ENCODE measurements around the gene METTL22. TPM values are rescaled to one million over a fixed set of nuclear protein-coding genes. Genes with fewer than 3 reads are reported as not detected.
A peak's percentile ranks its signal among the peaks of the same experiment; 100 is the strongest.

Gene METTL22
- total RNA-seq, 1 donor from 2014 or later, result 40.0 TPM

DNA sequence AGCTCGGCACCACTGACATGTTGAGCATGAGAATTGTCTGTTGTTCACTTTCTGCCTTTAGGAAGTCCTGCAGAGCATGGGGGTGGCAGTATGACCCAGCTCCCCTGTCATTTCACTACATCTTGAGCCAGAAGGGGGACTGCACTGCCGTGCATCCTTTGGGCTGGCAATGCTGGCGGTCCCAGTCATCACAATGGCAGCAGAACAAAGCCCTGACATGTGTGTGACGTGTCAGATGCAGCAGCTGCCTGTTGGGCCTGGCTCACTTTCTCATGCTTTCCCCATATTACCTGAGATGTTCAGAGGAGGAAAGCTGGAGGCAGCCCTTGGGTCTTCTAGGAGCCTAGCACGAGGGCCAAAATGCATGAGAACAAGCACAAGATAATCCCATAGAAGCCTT, 46.6 kb downstream of the METTL22 start:
- Histone ChIP-seq H3K4me3 (no peak overlapping the region), H3K9me3 (no peaks in the 10 kb centered on the region), H3K27me3 (no peaks in the 10 kb centered on the region), H3K4me1 (no peaks in the 10 kb centered on the region), H3K36me3 (peaks cover 0 to 7% of the 10 kb centered on the region in 2 donors), H3K27ac (no peak overlapping the region)
- TF ChIP-seq, protein P1, sequence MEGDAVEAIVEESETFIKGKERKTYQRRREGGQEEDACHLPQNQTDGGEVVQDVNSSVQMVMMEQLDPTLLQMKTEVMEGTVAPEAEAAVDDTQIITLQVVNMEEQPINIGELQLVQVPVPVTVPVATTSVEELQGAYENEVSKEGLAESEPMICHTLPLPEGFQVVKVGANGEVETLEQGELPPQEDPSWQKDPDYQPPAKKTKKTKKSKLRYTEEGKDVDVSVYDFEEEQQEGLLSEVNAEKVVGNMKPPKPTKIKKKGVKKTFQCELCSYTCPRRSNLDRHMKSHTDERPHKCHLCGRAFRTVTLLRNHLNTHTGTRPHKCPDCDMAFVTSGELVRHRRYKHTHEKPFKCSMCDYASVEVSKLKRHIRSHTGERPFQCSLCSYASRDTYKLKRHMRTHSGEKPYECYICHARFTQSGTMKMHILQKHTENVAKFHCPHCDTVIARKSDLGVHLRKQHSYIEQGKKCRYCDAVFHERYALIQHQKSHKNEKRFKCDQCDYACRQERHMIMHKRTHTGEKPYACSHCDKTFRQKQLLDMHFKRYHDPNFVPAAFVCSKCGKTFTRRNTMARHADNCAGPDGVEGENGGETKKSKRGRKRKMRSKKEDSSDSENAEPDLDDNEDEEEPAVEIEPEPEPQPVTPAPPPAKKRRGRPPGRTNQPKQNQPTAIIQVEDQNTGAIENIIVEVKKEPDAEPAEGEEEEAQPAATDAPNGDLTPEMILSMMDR (IDR thresholded peaks at IDR 0.05), result no peak
- TF ChIP-seq POLR2A (IDR thresholded peaks at IDR 0.05), result no peak
- TF ChIP-seq POLR2AphosphoS5 (IDR thresholded peaks at IDR 0.05; ENCODE audit: insufficient read depth in 1 of 2, low read depth in 1 of 2), result no peak
- intact Hi-C loops (cut with DNase I), result loop anchor here (10.0 kb wide), 1 partner anchor 127 kb away; the partner anchor contains the start of genes PMM2 and TMEM186
- no peak for DNase-seq (ENCODE audit: extremely low spot score in 2 of 2)

GRCh38 chr16:8669481-8669880, 48.0 kb downstream of the METTL22 start:
- DNase-seq (ENCODE audit: extremely low spot score in 2 of 2), result no peak
- intact Hi-C loops (cut with DNase I), result loop anchor here (10.0 kb wide), 1 partner anchor 125 kb away; the partner anchor contains the start of genes PMM2 and TMEM186
- H3K4me1 ChIP-seq, result no peaks in the 10 kb centered on the region
- H3K9me3 ChIP-seq, result no peaks in the 10 kb centered on the region
- no peak for TF ChIP-seq POLR2A (IDR thresholded peaks at IDR 0.05)
- no peak for TF ChIP-seq POLR2AphosphoS5 (IDR thresholded peaks at IDR 0.05; ENCODE audit: insufficient read depth in 1 of 2, low read depth in 1 of 2)
- H3K27ac ChIP-seq, result no peak overlapping the region
- H3K36me3 ChIP-seq, result no peaks in the 10 kb centered on the region
- H3K27me3 ChIP-seq, result no peaks in the 10 kb centered on the region
- H3K4me3 ChIP-seq, result no peak overlapping the region

- DNase-seq (ENCODE audit: extremely low spot score in 2 of 2), result no peak
- H3K4me3 ChIP-seq, result no peak overlapping the region
- TF ChIP-seq POLR2AphosphoS5 (IDR thresholded peaks at IDR 0.05; ENCODE audit: insufficient read depth in 1 of 2, low read depth in 1 of 2) (no peak), POLR2A (IDR thresholded peaks at IDR 0.05) (no peak)
- TF ChIP-seq, protein P1 (IDR thresholded peaks at IDR 0.05), result no peak
- no peaks in the 10 kb centered on the region for H3K9me3 ChIP-seq
- no peak overlapping the region for H3K27ac ChIP-seq
- no peaks in the 10 kb centered on the region for H3K36me3 ChIP-seq
- H3K27me3 ChIP-seq, result no peaks in the 10 kb centered on the region
- H3K4me1 ChIP-seq, result peaks cover 6% of the 10 kb centered on the region
- intact Hi-C loops (cut with DNase I), result no loop called here
These were observed 48.6 kb downstream of the METTL22 start for GRCh38 chr16:8670014-8670560.

GRCh38 chr16:8673611-8674412, 52.3 kb downstream of the METTL22 start:
- Histone ChIP-seq H3K27ac (no peak overlapping the region), H3K4me1 (peaks cover 10% of the 10 kb centered on the region), H3K4me3 (peak overlapping the region; percentile 56 to 59), H3K27me3 (no peaks in the 10 kb centered on the region), H3K36me3 (no peaks in the 10 kb centered on the region), H3K9me3 (no peaks in the 10 kb centered on the region)
- intact Hi-C loops (cut with DNase I), result no loop called here
- DNase-seq (ENCODE audit: extremely low spot score in 2 of 2), result no peak
- TF ChIP-seq, protein P1 (IDR thresholded peaks at IDR 0.05), result no peak

GRCh38 chr16:8674413-8675022, 53.0 kb downstream of the METTL22 start, which contains the start of gene ABAT:
Gene ABAT (plus strand): TSS chr16:8674617. CDS start chr16:8735740, 61,123 bp downstream.
- Histone ChIP-seq H3K36me3 (no peaks in the 10 kb centered on the region), H3K27me3 (no peaks in the 10 kb centered on the region), H3K27ac (no peak within 1 kb of the TSS), H3K9me3 (no peaks in the 10 kb centered on the region), H3K4me1 (peaks cover 10% of the 10 kb centered on the region), H3K4me3 (peak within 1 kb of the TSS; percentile 56 to 59)
- intact Hi-C loops (cut with DNase I), result no loop called here
- peak in 1 of 2 donors; percentile 90 for DNase-seq (ENCODE audit: extremely low spot score in 2 of 2)
- TF ChIP-seq, protein P1 (IDR thresholded peaks at IDR 0.05), result no peak
- TF ChIP-seq POLR2AphosphoS5 (IDR thresholded peaks at IDR 0.05; ENCODE audit: insufficient read depth in 1 of 2, low read depth in 1 of 2), result peak; percentile 20 to 47

Data from vagina (tissue), 2 donors.